ENCODE results near the gene RANBP9. TPM values are rescaled to one million over a fixed set of nuclear protein-coding genes. Genes with fewer than 3 reads are reported as not detected.
A peak's percentile ranks its signal among the peaks of the same experiment; 100 is the strongest.

The RANBP9 gene
- total and polyA plus RNA-seq, 2 of the 13 experiments (the other 11 are each of a cell fraction or from before 2014, with no cell fraction given), result 26.6 to 30.6 TPM

- TF ChIP-seq ZBTB3 (CRISPR knock-in tag; IDR thresholded peaks at IDR 0.05; ENCODE audit: borderline replicate concordance, low read depth) (no peak), BATF2 (CRISPR knock-in tag; IDR thresholded peaks at IDR 0.05) (no peak), SP140L (CRISPR knock-in tag; IDR thresholded peaks at IDR 0.05; ENCODE audit: borderline replicate concordance) (0 out of 2 replicates have a peak, but pooled peaks have one; percentile 28), ZNF839 (CRISPR knock-in tag; IDR thresholded peaks at IDR 0.05; ENCODE audit: borderline replicate concordance) (no peak), TOE1 (CRISPR knock-in tag; IDR thresholded peaks at IDR 0.05) (no peak), ZNF253 (CRISPR knock-in tag; IDR thresholded peaks at IDR 0.05; ENCODE audit: borderline replicate concordance) (no peak; the same call in 1 of the 2 replicates), ZSCAN29 (CRISPR knock-in tag; conservative IDR thresholded peaks at IDR 0.05) (no peak), HNRNPL (IDR thresholded peaks at IDR 0.05; ENCODE audit: low read depth, low read length) (no peak), ZNF501 (CRISPR knock-in tag; IDR thresholded peaks at IDR 0.05) (no peak), ZNF691 (CRISPR knock-in tag; IDR thresholded peaks at IDR 0.05; ENCODE audit: borderline replicate concordance, low read depth) (no peak), ZNF101 (CRISPR knock-in tag; IDR thresholded peaks at IDR 0.05; ENCODE audit: borderline replicate concordance, low read depth) (no peak; the same call in 1 of the 2 replicates), TMF1 (CRISPR knock-in tag; IDR thresholded peaks at IDR 0.05; ENCODE audit: low read depth) (no peak), FIP1L1 (IDR thresholded peaks at IDR 0.05; ENCODE audit: borderline replicate concordance, insufficient read depth, low read depth, low read length) (no peak)
- TF ChIP-seq, protein P1, sequence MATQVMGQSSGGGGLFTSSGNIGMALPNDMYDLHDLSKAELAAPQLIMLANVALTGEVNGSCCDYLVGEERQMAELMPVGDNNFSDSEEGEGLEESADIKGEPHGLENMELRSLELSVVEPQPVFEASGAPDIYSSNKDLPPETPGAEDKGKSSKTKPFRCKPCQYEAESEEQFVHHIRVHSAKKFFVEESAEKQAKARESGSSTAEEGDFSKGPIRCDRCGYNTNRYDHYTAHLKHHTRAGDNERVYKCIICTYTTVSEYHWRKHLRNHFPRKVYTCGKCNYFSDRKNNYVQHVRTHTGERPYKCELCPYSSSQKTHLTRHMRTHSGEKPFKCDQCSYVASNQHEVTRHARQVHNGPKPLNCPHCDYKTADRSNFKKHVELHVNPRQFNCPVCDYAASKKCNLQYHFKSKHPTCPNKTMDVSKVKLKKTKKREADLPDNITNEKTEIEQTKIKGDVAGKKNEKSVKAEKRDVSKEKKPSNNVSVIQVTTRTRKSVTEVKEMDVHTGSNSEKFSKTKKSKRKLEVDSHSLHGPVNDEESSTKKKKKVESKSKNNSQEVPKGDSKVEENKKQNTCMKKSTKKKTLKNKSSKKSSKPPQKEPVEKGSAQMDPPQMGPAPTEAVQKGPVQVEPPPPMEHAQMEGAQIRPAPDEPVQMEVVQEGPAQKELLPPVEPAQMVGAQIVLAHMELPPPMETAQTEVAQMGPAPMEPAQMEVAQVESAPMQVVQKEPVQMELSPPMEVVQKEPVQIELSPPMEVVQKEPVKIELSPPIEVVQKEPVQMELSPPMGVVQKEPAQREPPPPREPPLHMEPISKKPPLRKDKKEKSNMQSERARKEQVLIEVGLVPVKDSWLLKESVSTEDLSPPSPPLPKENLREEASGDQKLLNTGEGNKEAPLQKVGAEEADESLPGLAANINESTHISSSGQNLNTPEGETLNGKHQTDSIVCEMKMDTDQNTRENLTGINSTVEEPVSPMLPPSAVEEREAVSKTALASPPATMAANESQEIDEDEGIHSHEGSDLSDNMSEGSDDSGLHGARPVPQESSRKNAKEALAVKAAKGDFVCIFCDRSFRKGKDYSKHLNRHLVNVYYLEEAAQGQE (IDR thresholded peaks at IDR 0.05; ENCODE audit: borderline replicate concordance in 1 of 2, low read depth in 1 of 2, low read length in 2 of 2), result no peak
- TF ChIP-seq, protein P2, sequence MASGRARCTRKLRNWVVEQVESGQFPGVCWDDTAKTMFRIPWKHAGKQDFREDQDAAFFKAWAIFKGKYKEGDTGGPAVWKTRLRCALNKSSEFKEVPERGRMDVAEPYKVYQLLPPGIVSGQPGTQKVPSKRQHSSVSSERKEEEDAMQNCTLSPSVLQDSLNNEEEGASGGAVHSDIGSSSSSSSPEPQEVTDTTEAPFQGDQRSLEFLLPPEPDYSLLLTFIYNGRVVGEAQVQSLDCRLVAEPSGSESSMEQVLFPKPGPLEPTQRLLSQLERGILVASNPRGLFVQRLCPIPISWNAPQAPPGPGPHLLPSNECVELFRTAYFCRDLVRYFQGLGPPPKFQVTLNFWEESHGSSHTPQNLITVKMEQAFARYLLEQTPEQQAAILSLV (CRISPR knock-in tag; IDR thresholded peaks at IDR 0.05; ENCODE audit: borderline replicate concordance), result no peak
- TF ChIP-seq, protein P3, sequence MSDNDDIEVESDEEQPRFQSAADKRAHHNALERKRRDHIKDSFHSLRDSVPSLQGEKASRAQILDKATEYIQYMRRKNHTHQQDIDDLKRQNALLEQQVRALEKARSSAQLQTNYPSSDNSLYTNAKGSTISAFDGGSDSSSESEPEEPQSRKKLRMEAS (IDR thresholded peaks at IDR 0.05), result no peak
- TF ChIP-seq, protein P4, sequence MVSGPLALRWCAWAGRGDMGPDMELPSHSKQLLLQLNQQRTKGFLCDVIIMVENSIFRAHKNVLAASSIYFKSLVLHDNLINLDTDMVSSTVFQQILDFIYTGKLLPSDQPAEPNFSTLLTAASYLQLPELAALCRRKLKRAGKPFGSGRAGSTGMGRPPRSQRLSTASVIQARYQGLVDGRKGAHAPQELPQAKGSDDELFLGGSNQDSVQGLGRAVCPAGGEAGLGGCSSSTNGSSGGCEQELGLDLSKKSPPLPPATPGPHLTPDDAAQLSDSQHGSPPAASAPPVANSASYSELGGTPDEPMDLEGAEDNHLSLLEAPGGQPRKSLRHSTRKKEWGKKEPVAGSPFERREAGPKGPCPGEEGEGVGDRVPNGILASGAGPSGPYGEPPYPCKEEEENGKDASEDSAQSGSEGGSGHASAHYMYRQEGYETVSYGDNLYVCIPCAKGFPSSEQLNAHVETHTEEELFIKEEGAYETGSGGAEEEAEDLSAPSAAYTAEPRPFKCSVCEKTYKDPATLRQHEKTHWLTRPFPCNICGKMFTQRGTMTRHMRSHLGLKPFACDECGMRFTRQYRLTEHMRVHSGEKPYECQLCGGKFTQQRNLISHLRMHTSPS (CRISPR knock-in tag; IDR thresholded peaks at IDR 0.05; ENCODE audit: low read depth), result no peak
Observed at GRCh38 chr6:13614126-13614925, 97.3 kb downstream of the RANBP9 start (continued).
